C4-2B (cell line): ENCODE results near the gene RAB24.
A peak's percentile ranks its signal among the peaks of the same experiment; 100 is the strongest.

Experiments used
- H3K27ac ChIP-seq: fragments of 450-650 bp; 2 replicates; pipeline ENCODE4 v1.5.1; 2017
- ZFX ChIP-seq: fragments of 450-650 bp; IDR thresholded peaks from 2 replicates; pipeline ENCODE4 v1.6.1; 2017
- TF ChIP-seq, protein P1 (sequence below): fragments of 450-650 bp; conservative IDR thresholded peaks from 2 replicates; pipeline ENCODE4 v1.5.1; 2017; ENCODE audit warnings: mild to moderate bottlenecking

The RAB24 gene

DNA sequence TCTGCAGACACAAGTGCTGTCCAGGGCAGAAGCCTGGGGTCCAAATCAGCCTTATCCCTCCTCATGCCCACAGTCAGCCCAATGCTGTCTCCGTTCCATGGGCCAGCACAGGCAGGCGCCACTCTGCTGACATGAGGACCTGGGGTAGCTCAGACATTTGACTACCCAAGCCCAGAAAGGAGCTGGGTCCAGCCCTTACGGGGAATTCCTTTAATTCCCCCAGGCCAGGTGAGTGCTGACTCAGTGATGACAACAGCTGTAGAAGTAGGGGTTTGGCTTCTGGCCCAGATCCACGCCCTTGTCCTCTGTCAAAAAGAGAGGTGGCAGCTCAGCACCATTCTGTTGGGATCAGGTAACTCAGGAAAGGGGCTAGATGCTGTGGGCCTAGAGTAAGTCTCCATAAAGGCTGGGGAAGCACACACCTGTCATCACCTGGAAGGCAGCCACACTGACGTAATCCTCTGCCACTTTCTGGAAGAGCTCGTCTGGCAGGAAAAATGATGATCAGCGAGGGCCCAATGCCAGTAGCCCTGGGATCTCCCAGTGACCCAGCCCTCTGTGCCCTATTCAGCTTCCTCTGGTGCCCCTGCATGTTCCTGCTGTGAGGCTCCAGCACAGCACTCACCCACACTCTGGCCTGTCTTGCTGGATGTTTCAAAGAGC lies 1.9 kb downstream of the RAB24 start:
- peak overlapping the region; percentile 92 for H3K27ac ChIP-seq
- TF ChIP-seq ZFX: no peak
- TF ChIP-seq, protein P1, sequence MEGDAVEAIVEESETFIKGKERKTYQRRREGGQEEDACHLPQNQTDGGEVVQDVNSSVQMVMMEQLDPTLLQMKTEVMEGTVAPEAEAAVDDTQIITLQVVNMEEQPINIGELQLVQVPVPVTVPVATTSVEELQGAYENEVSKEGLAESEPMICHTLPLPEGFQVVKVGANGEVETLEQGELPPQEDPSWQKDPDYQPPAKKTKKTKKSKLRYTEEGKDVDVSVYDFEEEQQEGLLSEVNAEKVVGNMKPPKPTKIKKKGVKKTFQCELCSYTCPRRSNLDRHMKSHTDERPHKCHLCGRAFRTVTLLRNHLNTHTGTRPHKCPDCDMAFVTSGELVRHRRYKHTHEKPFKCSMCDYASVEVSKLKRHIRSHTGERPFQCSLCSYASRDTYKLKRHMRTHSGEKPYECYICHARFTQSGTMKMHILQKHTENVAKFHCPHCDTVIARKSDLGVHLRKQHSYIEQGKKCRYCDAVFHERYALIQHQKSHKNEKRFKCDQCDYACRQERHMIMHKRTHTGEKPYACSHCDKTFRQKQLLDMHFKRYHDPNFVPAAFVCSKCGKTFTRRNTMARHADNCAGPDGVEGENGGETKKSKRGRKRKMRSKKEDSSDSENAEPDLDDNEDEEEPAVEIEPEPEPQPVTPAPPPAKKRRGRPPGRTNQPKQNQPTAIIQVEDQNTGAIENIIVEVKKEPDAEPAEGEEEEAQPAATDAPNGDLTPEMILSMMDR: no peak

DNA sequence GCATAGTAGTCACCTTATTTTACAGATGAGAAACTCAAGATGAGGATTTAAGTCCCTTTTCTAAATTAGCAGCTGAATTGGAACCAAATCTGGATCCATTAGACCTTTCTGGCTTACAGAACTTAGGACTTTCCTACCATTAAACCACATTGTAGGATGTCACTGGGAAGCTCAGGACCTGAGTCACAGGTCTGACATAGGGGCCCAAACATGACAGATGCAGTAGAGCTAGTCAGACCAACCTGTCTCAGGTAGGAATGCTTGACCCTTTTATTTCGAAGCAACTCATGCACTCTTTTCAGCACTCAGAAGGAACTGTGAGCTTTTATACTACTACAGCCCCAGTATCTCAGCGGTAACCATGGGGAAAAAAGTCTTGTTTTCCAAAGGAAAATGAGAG lies 2.6 kb downstream of the RAB24 start:
- TF ChIP-seq, protein P1: no peak
- no peak for TF ChIP-seq ZFX
- peak overlapping the region; percentile 92 for H3K27ac ChIP-seq

DNA sequence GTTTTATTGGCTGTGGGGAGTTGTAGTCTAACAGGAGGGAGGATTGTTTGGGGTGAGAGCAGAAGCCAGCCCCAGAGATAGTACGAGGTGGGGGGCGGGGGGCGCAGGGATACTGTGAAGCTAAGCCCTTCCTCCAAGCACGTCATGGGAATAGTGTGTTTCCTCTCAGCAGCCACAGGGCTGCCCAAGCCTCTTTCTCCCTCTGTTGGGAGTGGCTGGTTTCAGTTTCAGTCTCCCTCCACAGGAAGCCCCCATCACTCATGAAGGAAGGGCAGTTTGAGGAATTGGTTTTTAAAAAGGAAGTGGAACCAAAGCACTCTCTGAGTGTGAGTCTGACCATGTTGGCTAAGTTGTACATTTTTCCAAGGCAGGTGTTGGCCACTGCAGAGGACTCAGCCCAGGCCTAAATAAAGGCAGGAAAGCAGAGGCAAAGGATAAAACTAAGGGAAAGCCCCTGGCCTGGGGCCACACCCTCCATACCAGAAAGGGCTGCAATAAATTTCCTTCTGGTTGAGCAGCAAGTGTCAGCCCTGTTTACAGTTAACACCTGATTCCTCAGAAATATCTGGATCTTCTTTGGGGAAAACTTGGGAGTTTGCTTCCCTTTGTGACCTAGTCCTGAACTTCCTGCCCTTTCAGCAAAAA lies 3.2 kb downstream of the RAB24 start:
- no peak for TF ChIP-seq ZFX
- TF ChIP-seq, protein P1: no peak
- no peak overlapping the region for H3K27ac ChIP-seq

DNA sequence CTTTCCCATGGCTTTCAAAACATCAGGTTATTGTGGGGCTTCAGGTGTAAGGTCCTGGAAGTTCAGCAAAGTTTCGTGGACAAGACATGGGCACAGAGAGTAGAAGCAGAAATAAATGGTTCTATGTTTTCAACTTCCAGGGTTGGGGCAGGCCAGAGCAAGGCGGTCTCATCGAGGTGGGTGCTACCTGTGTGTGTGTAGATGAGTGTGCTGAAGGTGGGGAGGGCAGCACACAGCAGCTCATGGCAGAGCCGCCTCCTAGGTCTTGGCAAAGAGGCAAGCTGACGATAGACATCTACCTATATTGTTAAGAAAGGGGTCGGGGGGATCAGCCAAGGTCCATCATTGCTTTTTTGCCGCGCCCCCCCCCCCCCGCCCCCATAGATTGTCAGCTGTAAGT lies 3.8 kb downstream of the RAB24 start:
- H3K27ac ChIP-seq: no peak overlapping the region
- TF ChIP-seq, protein P1: no peak
- TF ChIP-seq ZFX: no peak

DNA sequence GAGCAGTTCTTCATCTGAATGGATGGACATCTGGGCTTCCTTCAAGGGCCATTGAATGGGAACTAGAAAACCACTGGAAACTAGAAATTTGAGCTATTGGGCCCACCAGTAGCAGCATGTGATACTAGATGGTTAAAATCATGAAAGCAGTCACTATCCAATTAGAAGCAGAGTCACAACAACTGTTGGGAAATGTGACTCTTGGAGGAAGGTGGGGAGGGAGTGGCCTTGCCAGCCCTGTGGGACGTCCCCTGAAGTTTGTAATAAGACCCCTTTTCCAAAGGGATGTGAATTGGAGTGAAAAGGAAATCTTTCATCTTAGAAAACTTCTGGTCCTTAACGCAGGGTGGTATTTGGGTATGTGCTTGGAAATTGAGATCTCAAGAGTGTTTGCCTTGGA lies 5.6 kb downstream of the RAB24 start:
- no peak for TF ChIP-seq ZFX
- no peak overlapping the region for H3K27ac ChIP-seq

DNA sequence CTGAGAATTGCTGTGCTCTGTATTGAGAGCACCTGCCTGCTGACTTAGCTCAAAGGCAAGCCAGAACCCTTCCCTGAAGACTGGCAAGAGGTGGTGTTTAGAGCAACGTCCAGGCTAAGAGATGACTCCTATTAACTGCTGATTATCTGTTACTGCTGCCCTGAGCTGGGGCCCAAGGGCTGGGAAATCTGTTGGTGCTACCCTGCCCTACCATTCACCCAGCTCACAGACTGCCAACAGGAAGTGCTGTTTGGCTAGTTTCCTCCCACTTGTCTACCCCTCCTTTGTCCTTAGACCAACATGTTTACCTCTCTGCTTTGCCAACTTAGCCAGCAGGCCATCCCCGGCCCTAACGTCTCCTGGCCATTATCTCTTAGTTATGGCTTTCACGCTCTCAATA lies 6.9 kb downstream of the RAB24 start:
- TF ChIP-seq, protein P1: no peak
- TF ChIP-seq ZFX: no peak
- H3K27ac ChIP-seq: peak overlapping the region; percentile 42

DNA sequence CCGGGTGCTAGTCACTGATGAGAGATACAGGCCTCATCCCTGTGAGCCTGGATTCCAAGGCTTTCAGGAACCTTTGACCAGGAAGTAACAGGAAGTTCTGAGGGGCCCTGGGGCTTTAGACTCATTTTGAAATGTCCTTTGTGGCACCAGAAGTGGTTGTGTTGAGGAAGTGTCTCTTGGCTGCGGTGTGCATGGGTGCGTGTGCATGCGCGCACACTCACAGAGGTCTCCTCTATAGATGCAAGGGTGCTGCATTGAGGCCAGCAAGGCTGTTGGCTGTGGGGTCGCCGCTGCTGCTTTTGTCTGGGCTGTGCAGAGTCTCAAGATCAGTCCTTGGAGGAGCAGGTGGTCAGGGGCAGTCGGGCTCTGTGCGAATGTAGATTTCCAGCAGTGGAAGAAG lies 7.6 kb downstream of the RAB24 start:
- peak overlapping the region; percentile 42 for H3K27ac ChIP-seq
- TF ChIP-seq, protein P1: no peak
- no peak for TF ChIP-seq ZFX

DNA sequence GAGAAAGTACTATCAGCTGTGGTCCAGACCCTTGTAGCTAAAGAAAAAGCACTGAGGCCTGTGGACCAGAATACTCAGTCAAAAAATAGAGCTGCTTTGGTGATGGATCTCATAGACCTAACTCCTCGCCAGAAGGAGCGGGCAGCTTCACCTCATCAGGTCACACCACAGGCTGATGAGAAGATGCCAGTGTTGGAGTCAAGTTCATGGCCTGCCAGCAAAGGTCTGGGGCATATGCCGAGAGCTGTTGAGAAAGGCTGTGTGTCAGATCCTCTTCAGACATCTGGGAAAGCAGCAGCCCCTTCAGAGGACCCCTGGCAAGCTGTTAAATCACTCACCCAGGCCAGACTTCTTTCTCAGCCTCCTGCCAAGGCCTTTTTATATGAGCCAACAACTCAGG lies 8.9 kb downstream of the RAB24 start:
- H3K27ac ChIP-seq: no peak overlapping the region
- TF ChIP-seq, protein P1: no peak
- TF ChIP-seq ZFX: no peak
